ENCODE results near the gene NUMA1.

GRCh38 chr11:72088076-72088808, 7.9 kb upstream of the NUMA1 start:
- no peak for TF ChIP-seq POLR2AphosphoS5 (IDR thresholded peaks at IDR 0.05; ENCODE audit: borderline replicate concordance, low read depth, low read length)
- no peak for TF ChIP-seq EZH2 (IDR thresholded peaks at IDR 0.05)

Measured in SK-N-MC (cell line).